Heart left ventricle (tissue), 13 donors: Measurements from ENCODE around the gene CACNA1S.

ENCODE experiments used
- CTCF ChIP-seq, 12 donors: fragments of 200-600 bp; sonication (generic) in 4 of 12; IDR thresholded peaks; one replicate each; pipeline versions ENCODE4 v1.5.0 to v1.8.0; 2018 to 2022; ENCODE audit warnings: antibody characterized with exemption in 12 of 12, mild to moderate bottlenecking in 5 of 12
- POLR2A ChIP-seq, 2 donors: fragments of 450-650 bp; IDR thresholded peaks; one replicate each; pipeline ENCODE4 v1.6.1; 2017; ENCODE audit warnings: antibody characterized with exemption in 2 of 2, mild to moderate bottlenecking in 2 of 2, moderate library complexity in 2 of 2
- donor health status: ischemic (EF 13 %, LVEDD 7.1; RV severe dilation, severe dysfunction).
- donor health status: DM: no; HTN: yes; CAD: no.
- donor health status: DM: no; HTN: no; CAD: no.
- donor health status: ischemic (EF 25% LVEDD 6.9; RV normal size, moderate dysfunction).
- donor health status: ischemic (EF 25% LVEDD 5.7; RV mildly dilated, moderate dysfunction).
- donor health status: ischemic (EF 35%, LVEDD 5.7; RV mildly dilated, moderate dysfunction).
- donor health status: nonischemic (EF 11% LVEDD 7.7; RV severe dilation, severe dysfunction).
- donor health status: DM: yes; HTN: yes; CAD: no.
- donor health status: PGD.
- donor health status: ischemic (EF 29% LVEDD 5.4; RV normal size, mild dysfunction).
- donor health status: nonischemic (EF 23%, LVEDD 6.1; RV moderate dilation, normal function).

GRCh38 chr1:201063145-201063544, 49.1 kb downstream of the CACNA1S start:
- TF ChIP-seq POLR2A (IDR thresholded peaks at IDR 0.05) (no peak), CTCF (IDR thresholded peaks at IDR 0.05) (no peak)
